HG03135 (cell line): Measurements from ENCODE around the gene CES2.
"Not testable (repeated sequence)": the region's sequence is repeated elsewhere in the genome, so short reads cannot be mapped to it uniquely, and the experiment has no call there.

ENCODE experiments used
- ATAC-seq: cut with Tn5 transposase; IDR thresholded peaks from one replicate; pipeline ENCODE4 v1.9.1; 2021; ENCODE audit warnings: mild to moderate bottlenecking, moderate library complexity; ENCODE audit not compliant: unreplicated experiment

CES2 gene

DNA sequence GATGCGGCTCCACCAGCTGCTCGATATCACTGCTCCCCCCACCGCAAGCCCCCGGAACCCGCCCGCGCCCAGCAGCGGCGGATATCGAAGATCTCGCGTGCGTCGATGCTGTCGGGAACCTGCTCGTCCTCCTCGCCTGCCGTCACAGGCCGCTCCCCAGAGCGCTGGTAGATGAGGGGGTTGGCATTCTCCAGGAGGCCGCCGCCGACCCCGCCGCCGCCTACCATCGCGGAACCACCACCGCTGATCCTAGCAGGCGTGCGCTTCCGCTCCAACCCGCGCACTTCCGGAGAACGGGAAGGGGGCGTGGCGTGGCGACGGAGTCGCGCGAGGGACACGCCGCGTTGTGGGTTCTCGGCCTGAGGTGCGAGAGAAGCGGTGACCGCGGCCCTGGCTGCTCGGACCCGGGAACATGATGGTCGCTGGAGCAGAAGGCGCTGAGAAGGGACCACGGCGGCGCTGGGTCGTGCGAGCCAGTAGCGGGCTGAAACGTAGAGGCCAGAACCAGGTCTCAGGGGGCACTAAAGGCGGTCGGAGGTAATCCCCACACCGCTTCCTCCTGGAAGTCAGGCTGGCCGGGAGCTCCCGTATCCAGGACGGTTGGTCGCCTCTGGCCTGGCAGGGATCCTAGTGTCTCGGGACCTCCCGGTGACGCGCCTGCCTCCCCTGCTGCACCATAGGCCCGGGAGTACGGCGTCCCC, 1.0 kb upstream of the CES2 start, which contains the start of gene CIAO2B:
Gene CIAO2B, minus strand, starts transcription at position 265 of the 701 bp plus-strand sequence. Its CDS starts 38 bp downstream, at position 227.
- peak; percentile 66 for ATAC-seq

DNA sequence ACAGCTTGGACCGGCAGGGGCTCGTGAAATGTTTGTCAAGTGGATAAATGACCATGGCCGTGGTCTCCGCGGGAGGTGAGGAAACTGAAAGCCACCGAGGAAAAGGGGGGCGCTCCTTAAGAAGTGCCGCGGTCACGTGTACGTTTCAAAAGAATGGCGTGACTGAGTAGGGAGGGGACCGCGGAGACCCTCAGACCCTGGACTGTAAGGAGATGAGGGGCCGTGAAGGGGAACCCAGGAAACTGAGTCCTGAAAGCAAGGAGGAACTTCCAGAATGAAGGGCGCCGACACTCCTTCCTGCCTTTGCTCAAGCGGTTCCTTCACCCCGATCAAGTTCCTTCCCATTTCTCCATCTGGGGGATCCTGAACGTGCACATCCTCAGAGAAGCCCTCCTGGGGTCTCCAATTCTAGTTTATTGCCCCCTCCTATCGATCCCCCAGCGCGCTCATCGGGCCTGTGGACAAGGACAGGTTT, 440 bp upstream of the CES2 start:
- peak; percentile 4 for ATAC-seq

DNA sequence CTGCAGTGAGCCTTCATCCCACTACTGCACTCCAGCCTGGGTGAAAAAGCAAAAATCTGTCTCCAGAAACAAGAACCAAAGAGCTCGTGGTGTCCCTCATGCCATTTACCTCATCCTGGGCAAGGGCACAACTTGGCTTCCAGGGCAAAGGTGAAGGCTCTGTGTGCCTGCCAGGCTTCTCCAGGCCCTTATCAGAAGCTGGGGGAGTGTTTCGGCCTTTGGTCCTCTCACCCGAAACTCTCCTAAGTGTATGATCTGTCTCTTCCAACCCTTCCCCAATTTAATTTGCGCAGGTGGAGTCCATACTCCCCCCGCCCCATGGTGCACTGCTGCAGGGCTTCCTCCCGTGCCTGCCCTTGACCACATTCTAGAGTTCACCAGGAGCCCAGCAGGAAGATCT, 1.1 kb downstream of the CES2 start:
- no peak for ATAC-seq

DNA sequence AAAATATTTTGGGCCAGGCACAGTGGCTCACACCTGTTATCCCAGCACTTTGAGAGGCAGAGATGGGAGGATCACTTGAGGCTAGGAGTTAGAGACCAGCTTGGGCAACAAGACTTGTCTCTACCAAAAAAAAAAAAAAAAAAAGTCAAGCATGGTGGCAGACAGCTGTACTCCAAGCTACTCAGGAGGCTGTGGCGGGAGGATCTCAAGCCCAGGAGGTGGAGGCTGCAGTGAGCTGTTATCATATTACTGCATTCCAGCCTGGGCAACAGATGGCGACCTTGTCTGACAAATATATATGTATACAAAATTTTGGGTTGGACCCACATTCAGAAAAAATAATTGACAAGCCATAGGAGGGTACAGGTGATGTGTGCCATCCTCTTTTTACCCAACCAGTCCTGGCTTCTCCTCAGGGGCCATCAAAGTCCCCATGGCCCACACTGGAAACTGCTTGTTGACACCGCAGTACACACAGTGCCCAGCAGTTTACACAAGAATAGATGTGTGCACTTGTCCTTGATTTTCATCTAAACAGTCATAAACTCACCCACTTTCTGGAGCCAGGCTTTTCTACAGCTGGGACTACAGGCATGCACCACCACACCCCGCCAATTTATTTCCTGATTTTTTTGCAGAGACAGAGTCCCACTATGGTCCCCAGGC, 1.7 kb downstream of the CES2 start:
- ATAC-seq, result no peak

DNA sequence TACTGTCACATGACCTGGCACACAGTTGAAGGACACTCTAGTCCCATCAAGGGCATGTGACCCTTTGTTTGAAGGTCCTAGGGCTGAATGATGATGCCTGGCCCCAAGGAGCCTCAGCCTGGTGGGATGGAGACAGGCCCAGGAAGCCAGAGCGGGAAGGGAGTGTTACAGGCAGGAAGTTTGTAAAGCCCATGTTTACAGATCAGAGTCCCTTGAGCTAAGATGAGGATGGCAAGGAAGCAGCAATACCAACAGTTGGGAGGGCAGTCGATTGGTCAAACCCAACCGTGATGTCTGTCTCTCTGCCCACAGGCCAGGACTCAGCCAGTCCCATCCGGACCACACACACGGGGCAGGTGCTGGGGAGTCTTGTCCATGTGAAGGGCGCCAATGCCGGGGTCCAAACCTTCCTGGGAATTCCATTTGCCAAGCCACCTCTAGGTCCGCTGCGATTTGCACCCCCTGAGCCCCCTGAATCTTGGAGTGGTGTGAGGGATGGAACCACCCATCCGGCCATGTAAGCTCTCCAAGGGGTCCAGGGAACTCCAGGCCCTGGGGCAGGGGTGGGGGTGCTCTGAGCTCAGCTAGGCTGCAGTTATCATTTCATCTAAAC, 2.5 kb downstream of the CES2 start:
- no peak for ATAC-seq

DNA sequence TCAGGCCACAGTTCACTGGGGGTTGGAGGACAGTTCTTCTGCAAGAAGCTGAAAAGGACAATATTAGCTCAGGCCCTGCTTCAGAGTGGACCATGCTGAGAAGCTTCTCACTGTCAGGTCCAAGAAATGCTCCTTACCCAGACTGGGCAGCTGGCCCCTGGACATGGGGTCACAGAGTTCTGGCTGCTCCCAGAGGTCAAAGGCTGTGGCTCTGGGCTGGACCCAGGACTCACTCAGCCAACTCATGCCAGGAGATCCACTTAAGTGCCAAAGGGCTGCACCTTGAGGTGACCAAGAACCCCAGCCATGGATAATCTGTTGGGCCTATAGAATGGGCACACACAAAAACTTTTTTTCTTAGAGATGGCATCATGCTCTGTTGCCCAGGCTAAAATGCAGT, 4.0 kb downstream of the CES2 start:
- no peak for ATAC-seq

DNA sequence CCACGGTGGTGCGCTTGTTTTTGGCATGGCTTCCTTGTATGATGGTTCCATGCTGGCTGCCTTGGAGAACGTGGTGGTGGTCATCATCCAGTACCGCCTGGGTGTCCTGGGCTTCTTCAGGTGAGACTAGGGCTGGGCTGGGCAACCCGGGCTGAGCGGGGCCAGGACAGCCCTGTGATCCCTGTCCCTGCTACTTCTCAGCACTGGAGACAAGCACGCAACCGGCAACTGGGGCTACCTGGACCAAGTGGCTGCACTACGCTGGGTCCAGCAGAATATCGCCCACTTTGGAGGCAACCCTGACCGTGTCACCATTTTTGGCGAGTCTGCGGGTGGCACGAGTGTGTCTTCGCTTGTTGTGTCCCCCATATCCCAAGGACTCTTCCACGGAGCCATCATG, 4.9 kb downstream of the CES2 start:
- no peak for ATAC-seq

DNA sequence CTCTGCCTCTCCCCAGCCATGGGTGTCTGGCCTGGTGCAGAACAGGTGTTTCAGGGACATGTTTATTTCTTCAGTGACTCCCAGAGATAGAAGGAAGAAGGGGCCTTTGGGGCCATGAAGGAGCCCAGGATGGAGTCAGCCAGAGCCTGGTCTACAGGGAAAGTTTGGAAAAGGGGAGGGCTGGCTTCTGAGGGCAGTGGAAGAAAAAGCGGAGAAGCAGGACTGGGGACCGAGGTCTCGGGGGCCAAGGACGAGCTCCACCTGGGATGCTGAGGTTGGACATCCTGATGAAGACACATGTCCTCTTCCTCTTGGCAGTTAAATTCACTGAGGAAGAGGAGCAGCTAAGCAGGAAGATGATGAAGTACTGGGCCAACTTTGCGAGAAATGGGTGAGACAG, 7.7 kb downstream of the CES2 start:
- ATAC-seq, result no peak

DNA sequence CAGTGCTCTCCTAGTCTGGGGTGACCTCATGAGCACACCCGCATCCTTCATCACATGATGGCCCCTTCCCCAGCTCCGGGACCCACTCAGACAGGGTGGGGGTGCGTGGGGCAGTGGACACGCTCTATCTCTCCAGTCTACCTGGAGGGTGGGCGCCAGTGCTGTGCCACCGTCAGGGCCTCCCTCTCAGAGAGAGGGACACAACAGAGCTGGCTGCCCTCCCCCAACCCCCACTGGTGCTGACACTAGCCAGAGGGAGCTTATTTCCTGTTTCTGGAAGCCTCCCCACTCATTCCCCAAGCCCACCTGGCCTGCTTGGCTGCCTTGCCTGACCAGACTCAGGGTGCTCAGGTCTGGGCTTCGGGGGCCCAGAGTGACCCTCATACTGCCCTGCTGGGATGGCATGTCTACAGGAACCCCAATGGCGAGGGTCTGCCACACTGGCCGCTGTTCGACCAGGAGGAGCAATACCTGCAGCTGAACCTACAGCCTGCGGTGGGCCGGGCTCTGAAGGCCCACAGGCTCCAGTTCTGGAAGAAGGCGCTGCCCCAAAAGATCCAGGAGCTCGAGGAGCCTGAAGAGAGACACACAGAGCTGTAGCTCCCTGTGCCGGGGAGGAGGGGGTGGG, 8.2 kb downstream of the CES2 start:
- no peak for ATAC-seq

DNA sequence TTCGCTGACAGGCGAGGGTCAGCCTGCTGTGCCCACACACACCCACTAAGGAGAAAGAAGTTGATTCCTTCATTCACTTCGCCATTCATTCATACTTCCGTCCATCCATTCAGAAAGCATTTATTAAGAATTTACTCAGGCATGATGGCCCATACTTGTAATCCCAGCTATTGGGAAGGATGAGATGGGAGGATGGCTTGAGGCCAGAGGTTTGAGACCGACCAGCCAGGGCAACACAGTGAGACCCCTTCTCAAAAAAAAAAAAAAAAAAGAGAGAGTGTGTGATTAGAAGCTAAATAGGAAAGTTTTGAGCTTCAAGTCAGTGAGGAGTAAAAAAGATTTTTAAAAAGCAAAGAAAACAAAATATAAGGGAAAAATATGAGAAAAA, 8.7 kb downstream of the CES2 start:
- ATAC-seq, result no peak

DNA sequence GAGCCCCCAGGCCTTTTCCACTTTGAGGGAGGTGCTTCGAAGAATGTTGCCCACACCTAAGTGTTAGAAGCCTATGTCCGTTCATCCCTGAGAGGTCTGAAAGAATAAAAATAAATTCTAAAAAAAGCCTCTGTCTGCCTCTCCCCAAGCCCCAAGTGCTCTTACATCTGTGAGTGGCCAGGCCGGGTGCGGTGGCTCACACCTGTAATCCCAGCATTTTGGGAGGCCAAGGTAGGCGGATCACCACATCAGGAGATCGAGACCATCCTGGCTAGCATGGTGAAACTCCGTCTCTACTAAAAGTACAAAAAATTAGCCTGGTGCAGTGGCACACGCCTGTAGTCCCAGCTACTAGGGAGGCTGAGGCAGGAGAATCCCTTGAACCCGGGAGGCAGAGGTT, 9.7 kb downstream of the CES2 start:
- ATAC-seq, result not testable (repeated sequence)

DNA sequence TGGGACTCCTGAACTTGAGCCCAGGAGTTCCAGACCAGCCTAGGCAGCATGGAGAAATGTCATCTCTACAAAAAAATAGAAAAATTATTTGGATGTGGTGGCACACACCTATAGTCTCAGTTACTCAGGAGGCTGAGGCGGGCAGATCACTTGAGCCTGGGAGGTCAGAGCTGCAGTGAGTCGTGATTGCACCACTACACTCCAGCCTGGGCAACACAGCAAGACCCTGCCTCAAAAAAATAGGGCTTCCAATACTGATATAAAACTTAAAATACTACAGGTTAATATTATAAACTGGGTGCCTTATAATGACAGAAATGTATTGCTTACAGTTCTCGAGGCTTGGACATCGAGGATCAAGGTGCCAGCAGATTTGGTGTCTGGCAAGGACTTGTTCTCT, 10.6 kb downstream of the CES2 start:
- no peak for ATAC-seq

DNA sequence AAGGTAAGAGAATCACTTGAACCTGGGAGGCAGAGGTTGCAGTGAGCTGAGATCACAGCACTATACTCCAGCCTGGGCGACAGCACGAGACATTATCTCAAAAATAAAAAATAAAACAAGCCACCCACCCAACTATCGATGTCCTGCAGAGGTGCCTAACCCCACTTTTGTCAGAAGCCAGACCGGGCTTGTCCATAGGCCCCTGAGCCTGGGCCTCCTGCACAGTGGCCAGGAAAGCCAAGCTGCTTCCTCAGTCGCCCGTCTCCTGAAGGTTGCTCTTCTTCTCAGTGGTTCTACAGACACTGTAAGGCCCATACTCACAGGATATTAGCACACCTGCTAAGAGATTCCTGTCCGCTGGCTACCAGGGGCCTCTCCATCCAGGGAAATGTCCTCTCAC, 11.2 kb downstream of the CES2 start:
- no peak for ATAC-seq

DNA sequence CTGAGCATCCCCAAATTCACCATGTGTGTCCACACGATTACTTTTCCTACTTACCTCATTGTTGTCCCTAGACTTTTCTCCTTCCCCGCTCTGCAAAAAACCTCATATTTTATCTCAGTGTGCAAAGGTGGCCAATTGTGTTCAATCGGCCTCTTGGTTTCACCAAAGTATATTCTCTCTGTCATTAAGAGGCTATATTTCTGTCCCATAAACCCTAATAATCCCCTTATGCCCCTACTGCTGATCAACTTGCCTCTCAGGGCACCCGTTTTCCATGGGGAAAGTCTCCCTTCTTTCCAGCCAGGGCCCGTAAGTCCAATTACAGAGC, 11.6 kb downstream of the CES2 start:
- no peak for ATAC-seq

DNA sequence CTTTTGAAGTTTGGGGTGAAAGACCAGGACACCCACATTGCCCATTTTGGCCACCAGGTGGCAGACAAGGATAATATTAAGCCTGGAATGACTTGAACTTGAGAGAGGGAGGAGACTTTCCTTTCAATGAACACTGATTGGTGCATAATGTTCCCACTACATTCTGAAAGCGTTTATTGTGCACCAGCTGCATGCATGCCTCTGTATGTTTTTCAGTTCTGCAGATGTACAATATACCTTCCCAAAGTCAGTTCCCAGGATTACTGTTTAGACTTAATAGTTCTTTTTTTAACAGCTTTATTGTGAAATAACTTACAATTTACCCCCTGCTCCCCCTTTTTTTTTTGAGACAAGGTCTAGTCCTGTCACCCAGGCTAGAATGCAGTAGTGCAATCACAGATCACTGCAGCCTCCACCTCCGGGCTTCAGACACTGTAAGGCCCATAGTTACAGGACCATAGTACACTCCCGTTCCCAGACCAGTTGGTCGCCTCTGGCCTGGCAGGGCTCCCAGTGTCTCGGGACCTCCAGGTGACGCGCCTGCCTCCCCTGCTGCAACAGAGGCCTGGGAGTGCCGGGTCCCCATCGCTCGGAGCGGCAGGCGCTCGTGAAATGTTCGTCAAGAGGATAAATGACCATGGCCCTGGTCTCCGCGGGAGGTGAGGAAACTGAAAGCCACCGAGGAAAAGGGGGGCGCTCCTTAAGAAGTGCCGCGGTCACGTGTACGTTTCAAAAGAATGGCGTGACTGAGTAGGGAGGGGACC, 12.2 kb downstream of the CES2 start:
- peak; percentile 66 for ATAC-seq

DNA sequence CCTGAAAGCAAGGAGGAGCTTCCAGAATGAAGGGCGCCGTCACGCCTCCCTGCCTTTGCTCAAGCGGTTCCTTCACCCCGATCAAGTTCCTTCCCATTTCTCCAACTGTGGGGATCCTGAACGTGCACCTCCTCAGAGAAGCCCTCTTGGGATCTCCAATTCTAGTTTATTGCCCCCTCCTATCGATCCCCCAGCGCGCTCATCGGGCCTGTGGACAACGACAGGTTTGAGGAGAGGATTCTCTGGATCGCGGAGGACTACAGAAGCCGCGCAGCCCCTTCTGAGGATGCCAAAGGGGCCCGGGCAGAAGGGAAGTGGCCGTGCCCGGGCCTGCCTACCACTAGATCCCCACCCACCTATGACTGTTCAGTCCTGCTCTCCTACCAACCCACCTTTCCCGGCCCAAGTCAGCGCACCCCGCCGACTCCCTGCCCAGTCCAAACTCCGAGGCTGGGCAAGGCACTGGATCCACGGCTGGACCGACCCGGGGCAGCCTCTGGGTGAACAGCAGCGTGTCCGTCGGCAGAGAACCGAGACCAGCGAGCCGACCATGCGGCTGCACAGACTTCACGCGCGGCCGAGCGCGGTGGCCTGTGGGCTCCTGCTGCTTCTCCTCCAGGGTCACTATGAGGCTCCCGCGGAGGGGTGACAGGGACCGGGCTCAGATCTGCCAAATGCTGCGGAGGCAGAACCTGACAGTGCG, 13.0 kb downstream of the CES2 start:
- no peak for ATAC-seq

DNA sequence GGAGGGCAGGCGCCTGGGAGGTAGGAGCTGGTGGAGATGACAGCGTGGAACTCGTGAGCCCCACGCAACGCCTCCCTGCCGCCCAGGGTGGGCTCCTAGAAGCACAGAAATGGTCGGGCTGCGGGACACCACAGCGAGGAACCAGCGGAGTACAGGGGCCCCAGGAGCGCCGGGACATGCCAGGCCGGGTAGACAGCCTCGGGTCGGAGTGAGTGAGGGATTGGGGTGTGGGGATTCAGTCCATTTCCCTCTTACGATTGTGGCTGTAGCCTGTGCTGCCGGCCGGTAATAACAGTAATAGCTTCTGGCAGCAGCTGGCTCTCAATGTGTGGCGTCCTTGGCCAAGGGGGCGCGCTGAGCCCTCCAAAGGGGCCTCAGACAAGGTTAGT, 13.5 kb downstream of the CES2 start:
- no peak for ATAC-seq

DNA sequence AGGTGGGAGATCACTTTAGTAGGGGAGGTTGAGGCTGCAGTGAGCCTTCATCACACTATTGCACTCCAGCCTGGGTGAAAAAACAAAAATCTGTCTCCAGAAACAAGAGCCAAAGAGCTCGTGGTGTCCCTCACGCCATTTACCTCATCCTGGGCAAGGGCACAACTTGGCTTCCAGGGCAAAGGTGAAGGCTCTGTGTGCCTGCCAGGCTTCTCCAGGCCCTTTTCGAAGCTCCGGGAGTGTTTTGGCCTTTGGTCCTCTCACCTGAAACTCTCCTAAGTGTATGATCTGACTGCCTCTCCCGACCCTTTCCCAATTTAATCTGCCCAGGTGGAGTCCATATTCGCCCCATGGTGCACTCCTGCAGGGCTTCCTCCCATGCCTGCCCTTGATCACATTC, 14.2 kb downstream of the CES2 start:
- no peak for ATAC-seq

DNA sequence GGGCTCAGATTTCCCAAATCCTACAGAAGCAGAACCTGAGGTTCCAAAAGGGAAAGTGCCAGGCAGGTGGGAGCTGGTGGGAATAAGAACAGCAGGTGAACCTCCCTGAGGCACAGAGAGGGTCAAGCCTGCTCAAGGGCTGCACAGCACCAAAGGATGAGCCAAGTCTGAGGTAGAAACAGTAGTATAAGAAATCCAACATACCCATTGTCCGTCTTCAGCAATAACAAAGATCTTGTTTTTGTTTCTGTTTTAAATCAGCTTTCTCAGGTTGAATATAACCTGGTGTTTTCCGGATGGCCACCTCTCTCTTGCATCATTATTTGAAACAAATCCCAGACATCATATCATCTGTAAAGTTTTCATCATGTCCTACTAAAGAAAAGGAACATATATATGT, 15.1 kb downstream of the CES2 start:
- no peak for ATAC-seq

DNA sequence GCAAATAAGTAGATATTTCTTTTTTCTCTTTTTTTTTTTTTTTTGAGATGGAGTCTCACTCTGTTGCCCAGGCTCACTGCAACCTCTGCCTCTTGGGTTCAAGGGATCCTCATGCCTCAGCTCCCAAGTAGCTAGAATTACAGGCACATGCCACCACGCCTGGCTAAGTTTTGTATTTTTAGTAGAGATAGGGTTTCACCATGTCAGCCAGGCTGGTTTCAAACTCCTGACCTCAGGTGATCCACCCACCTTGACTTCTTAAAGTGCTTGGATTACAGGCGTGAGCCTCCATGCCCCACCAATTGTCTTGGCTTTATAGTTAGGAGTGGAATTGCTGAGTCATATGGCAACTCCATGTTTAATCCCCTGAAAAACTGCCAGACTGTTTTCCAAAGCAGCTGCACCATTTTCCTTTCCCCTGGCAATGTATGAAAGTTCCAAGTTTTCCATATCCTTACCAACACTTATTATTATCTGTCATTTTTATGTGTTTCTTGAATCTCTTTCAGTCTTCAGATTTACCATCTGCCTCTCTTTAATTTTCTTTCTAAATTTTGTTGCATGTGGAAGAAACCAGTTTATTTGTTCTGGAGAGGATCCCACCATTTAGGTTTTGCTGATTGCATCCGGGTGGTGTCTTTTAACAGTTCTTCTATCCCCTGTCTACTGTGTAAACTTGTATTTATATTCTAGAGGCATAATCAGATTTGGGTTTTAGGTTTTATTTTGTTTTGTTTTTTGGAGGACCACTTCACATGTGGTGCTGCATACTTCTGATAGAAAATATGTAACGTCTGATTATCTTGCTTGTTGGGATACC, 15.9 kb downstream of the CES2 start:
- no peak for ATAC-seq
